Skeletal muscle tissue (tissue), 4 donors: Measurements from ENCODE around the gene ASH1L. TPM values are rescaled to one million over a fixed set of nuclear protein-coding genes. Genes with fewer than 3 reads are reported as not detected.

Experiments
- H3K27ac ChIP-seq: one replicate; pipeline ENCODE4 v1.7.0; 2013; ENCODE audit warnings: mild to moderate bottlenecking, low read depth, low read length, inconsistent platforms
- H3K27me3 ChIP-seq, 3 donors: one replicate each; pipeline ENCODE4 v1.7.0; 2013; ENCODE audit warnings: low read length in 3 of 3; ENCODE audit not compliant: control insufficient read depth in 3 of 3, insufficient read depth in 3 of 3
- H3K36me3 ChIP-seq, 3 donors: one replicate each; pipeline ENCODE4 v1.7.0; 2013; ENCODE audit warnings: low read length in 3 of 3; ENCODE audit not compliant: control insufficient read depth in 3 of 3, insufficient read depth in 3 of 3
- H3K4me1 ChIP-seq, 3 donors: one replicate each; pipeline ENCODE4 v1.7.0; 2013; ENCODE audit warnings: low read length in 3 of 3, mild to moderate bottlenecking in 3 of 3; ENCODE audit not compliant: control insufficient read depth in 3 of 3, insufficient read depth in 3 of 3
- H3K4me3 ChIP-seq, 3 donors: one replicate each; pipeline ENCODE4 v1.7.0; 2013; ENCODE audit warnings: low read length in 3 of 3
- H3K9ac ChIP-seq, 3 donors: one replicate each; pipeline ENCODE4 v1.7.0; 2013; ENCODE audit warnings: low read length in 3 of 3, mild to moderate bottlenecking in 3 of 3, moderate library complexity in 2 of 3, low read depth in 1 of 3
- H3K9me3 ChIP-seq, 3 donors: one replicate each; pipeline ENCODE4 v1.7.0; 2013; ENCODE audit warnings: low read length in 3 of 3; ENCODE audit not compliant: control insufficient read depth in 3 of 3
- total RNA-seq: library from RNA; depleted of rRNA; stranded (reverse); fragments of >200 nt; gene quantifications from one replicate; pipeline ENCODE4 v1.2.3, GENCODE V29; 2014
- donor health status: Osteomylitis.

Gene ASH1L
- total RNA-seq, 1 donor from 2014 or later: 35.0 TPM

DNA sequence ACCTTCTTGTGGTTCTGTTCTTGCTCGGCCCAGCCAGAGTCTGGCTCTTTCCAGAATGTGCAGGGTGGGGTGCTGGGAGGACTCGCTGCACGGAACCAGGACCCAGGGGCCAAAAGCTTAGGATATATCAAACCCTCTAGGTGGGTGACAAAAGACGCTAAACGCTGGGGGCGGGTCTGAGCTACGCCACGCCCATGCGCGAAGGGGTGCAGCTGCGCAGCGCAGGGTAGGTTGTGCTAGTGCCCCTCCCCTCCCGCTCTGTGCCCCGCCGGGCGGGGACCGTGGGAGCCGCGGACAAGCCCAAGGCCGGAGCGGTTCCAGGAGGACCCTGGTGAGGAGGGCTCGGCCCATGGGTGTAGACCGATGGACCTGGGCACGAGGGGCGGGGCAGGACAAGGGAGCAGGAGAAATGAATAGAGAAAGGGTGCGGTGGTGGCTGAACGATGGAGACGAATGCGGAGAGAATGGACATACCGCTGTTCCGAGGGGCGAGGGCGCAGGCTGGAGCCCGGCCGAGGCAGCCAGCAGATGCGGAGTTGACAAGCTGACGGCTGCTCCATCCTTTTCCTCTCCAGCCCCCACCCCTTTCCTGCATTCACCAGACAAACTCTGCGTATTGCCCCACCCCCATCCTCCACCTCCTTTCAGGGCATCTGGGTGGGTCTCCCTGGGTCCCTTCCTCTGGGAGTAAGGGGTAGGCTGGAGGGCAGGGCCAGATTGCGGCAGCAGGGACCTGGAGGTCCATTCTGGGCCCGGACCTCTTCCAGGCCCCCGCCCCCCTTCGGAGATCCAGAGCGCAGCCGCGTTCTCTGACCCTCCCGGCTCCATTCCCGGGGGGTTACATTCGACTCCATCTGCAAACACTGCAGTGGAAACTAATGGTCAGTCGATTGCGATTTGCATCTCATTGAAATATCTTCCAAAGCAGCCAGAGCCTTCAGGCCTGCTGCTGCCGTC, 241.7 kb downstream of the ASH1L start, which contains the start of gene RUSC1:
Gene RUSC1, plus strand, starts transcription at position 234 of the 957 bp plus-strand sequence. CDS start 880 bp downstream, outside the sequence.
- Histone ChIP-seq H3K9ac (peak within 1 kb of the TSS; percentile 57 to 77 (median 59)), H3K4me1 (peaks cover 32 to 48% (median 35%) of the 10 kb centered on the region in 3 donors), H3K4me3 (peak within 1 kb of the TSS; percentile 76 to 80 (median 79)), H3K27me3 (no peaks in the 10 kb centered on the region), H3K36me3 (peaks cover 8 to 13% (median 8%) of the 10 kb centered on the region in 3 donors), H3K27ac (peak within 1 kb of the TSS; percentile 89), H3K9me3 (no peaks in the 10 kb centered on the region)

DNA sequence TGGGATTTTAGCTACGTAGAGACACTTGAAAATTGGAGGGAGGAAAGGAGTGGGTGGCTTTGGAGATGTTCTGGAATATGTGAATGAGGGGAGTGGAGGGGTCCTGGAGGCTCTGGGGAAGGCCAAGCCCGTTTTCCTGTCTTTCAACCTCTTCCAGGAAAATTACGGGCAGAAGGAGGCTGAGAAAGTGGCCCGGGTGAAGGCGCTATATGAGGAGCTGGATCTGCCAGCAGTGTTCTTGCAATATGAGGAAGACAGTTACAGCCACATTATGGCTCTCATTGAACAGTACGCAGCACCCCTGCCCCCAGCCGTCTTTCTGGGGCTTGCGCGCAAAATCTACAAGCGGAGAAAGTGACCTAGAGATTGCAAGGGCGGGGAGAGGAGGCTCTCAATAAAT, 242.4 kb downstream of the ASH1L start:
- Histone ChIP-seq H3K27me3 (no peaks in the 10 kb centered on the region), H3K36me3 (peaks cover 7 to 13% (median 8%) of the 10 kb centered on the region in 3 donors), H3K27ac (peak overlapping the region; percentile 75), H3K4me1 (peaks cover 29 to 42% (median 31%) of the 10 kb centered on the region in 3 donors), H3K9me3 (no peaks in the 10 kb centered on the region), H3K4me3 (peak overlapping the region; percentile 76 to 80 (median 79)), H3K9ac (peak overlapping the region; percentile 57 to 77 (median 59))

DNA sequence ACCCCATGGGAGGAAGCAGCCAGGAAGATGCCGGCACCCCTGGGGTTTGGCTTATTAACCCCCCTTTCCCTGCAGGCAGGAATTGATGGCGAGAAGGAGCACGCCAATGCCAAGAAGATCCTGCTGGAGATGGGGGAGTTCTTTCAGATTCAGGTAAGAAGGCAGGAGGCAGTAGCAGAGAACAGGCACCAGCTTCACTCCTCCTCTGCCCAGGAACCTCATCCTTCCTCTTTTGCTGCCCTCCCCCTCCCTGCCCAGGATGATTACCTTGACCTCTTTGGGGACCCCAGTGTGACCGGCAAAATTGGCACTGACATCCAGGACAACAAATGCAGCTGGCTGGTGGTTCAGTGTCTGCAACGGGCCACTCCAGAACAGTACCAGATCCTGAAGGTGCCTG, 243.1 kb downstream of the ASH1L start:
- Histone ChIP-seq H3K4me3 (no peak overlapping the region), H3K9ac (no peak overlapping the region), H3K27ac (no peak overlapping the region), H3K9me3 (no peaks in the 10 kb centered on the region), H3K4me1 (peaks cover 23 to 35% (median 24%) of the 10 kb centered on the region in 3 donors), H3K27me3 (no peaks in the 10 kb centered on the region), H3K36me3 (peaks cover 11 to 16% (median 13%) of the 10 kb centered on the region in 3 donors)

DNA sequence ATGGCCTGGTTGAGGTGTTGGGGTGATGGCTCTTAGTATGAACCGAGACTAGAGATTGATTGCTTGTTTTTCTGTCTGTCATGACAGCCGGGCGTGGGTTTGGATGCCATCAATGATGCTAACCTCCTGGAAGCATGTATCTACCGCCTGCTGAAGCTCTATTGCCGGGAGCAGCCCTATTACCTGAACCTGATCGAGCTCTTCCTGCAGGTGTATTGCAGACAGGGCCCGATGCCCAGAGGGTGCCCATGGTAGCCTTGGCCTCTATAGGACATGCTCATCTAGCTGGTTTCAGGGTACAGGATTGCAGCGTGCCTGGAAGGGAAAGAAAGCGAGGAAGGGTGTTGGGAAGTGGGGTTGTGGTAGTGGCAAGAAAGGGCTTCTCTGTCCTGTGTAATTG, 244.5 kb downstream of the ASH1L start:
- Histone ChIP-seq H3K36me3 (peaks cover 15 to 23% (median 21%) of the 10 kb centered on the region in 3 donors), H3K27ac (no peak overlapping the region), H3K27me3 (no peaks in the 10 kb centered on the region), H3K4me1 (peaks cover 23 to 32% (median 23%) of the 10 kb centered on the region in 3 donors), H3K4me3 (no peak overlapping the region), H3K9me3 (no peaks in the 10 kb centered on the region), H3K9ac (no peak overlapping the region)

DNA sequence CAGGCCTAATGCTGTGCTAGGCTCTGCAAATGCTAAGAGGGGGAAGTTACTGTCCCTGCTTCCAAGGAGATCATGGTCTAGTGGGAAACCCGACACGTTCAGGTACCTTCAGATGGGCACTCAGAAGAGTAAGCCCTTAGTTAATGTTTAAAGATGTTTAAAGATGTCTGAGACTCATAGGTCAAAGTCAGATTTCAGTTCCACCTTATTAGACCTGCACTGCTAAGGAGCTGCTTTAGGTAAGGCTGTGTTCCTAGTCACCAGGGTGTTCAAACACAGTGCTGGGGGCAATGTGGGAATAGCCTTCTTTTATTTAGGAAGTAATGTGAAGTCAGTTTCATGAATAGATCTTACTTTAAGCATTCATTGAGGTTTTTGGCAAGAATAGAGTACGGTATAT, 245.7 kb downstream of the ASH1L start:
- Histone ChIP-seq H3K27me3 (no peaks in the 10 kb centered on the region), H3K9ac (no peak overlapping the region), H3K27ac (no peak overlapping the region), H3K4me3 (no peak overlapping the region), H3K9me3 (no peaks in the 10 kb centered on the region), H3K4me1 (peaks cover 15 to 22% (median 17%) of the 10 kb centered on the region in 3 donors), H3K36me3 (peaks cover 22 to 25% (median 23%) of the 10 kb centered on the region in 3 donors)

DNA sequence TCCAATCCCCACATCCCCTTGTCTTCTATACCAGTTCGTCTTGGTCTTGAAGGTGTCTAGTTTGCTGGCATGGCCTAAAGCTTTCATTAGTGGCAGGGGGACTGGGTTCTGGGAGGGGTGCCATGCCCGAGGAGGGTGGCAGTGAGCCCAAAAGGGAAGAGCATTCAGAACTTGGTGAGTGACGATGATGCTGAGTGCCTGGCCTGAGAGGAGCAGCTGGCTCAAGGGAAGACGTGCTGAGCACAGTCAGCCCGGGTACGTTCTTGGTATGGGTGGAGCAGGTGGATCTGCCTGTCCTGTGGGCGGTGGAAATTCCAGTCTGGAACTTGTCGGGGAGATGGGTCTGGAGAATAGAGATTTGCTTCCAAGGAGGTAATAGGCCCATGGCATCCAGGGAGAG, 249.3 kb downstream of the ASH1L start:
- Histone ChIP-seq H3K9ac (no peak overlapping the region), H3K27ac (no peak overlapping the region), H3K36me3 (peaks cover 16 to 21% (median 18%) of the 10 kb centered on the region in 3 donors), H3K27me3 (no peaks in the 10 kb centered on the region), H3K4me3 (no peak overlapping the region), H3K9me3 (no peaks in the 10 kb centered on the region), H3K4me1 (peaks cover 10 to 16% (median 11%) of the 10 kb centered on the region in 3 donors)

DNA sequence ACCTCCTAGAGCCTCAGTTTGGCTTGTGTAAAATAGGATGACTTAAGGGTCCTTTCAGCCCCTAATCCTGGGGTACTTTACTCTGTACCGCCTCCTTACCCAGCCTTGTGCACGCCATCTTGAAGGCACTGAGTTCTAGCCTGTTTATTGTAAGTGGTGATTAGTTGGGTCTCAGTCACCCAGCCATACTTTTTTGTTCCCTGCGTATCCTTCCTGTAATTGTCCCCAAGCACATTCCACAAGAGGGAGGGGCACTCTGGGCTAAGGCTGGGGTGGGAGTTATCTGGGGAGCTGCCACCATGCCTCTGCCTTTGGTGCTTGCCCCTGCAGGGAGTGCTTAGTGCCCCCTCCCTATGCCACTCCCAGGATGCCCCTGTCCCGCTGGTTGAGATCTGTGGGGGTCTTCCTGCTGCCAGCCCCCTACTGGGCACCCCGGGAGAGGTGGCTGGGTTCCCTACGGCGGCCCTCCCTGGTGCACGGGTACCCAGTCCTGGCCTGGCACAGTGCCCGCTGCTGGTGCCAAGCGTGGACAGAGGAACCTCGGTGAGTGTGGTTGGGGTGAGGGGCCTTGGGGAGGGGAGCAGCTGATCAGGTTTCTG, 253.1 kb downstream of the ASH1L start:
- Histone ChIP-seq H3K9ac (peak overlapping the region; percentile 90 to 98 (median 98)), H3K9me3 (no peaks in the 10 kb centered on the region), H3K36me3 (peaks cover 9 to 12% (median 11%) of the 10 kb centered on the region in 3 donors), H3K27me3 (no peaks in the 10 kb centered on the region), H3K4me1 (peaks cover 10 to 16% (median 16%) of the 10 kb centered on the region in 3 donors), H3K4me3 (peak overlapping the region; percentile 93 to 99 (median 98)), H3K27ac (peak overlapping the region; percentile 89)

DNA sequence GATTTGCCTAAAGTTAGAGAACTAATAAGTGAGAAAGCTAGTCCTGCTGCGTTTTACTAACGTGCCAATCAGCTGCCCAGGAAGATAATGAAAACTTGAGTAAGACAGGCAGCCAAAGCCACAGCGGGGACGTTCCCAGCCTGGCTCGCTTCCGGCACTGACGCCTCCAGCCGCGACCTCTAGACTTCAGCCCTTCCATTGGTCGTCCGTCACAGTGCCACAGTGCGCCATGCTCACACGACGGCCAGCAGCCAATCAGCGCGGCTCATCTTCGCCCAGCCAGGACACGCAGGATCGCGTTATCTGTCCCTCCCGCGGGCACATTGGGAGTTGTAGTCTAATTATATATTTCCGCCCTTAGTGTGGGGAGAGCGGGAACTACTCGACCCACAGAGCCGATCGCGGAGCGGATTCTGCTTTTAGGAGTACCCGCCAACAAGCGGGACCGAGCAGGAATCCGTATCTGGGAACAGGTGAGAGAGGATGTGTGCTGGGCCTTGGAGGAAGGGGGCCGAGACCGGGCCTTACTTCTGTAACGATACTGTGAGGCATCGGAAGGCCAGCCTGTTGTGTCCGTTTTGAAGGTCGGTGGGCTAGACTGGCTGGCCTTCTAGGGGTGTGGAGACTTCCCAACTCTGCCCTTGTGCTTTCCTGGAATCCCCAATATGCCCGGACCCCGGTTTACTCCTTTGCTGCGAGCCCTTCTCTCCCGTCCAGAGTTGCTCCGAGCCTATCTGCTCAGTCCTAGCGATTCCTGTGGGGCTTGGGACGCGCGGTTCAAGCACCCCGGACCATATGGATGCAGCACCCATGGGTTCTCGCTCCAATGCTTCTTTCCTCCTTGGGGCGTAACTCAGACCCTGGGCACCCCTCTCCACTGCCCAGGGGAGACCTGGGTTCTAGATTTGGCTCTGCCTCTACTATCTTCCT, 253.8 kb downstream of the ASH1L start, which contains the start of gene FDPS:
Gene FDPS, plus strand, starts transcription at position 374 of the 930 bp plus-strand sequence. CDS start 924 bp downstream, outside the sequence.
- no peaks in the 10 kb centered on the region for H3K27me3 ChIP-seq
- H3K36me3 ChIP-seq: peaks cover 7 to 12% (median 9%) of the 10 kb centered on the region in 3 donors

DNA sequence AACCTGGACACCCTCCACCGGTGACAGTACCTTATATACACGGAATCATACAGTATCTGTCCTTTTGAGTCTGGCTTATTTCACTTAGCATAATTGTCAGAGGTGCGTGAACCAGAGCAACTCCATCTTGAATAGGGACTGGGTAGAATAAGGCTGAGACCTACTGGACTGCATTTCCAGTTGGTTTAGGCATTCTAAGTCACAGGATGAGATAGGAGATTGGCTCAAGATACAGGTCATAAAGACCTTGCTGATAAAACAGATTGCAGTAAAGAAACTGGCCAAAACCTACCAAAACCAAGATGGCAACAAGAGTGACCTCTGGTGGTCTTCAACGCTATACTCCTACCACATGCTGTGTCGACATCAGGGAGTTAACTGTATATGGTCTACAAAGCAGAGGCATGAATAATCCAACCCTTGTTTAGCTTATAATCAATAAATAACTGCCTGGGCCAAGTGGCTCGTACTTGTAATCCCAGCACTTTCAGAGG, 255.3 kb downstream of the ASH1L start:
- Histone ChIP-seq H3K9ac (no peak overlapping the region), H3K27ac (no peak overlapping the region), H3K9me3 (no peaks in the 10 kb centered on the region), H3K36me3 (peaks cover 0 to 5% (median under 1%) of the 10 kb centered on the region in 3 donors), H3K27me3 (no peaks in the 10 kb centered on the region), H3K4me3 (no peak overlapping the region), H3K4me1 (peaks cover 10 to 16% (median 16%) of the 10 kb centered on the region in 3 donors)

More for the DNA sequence above, 253.8 kb downstream of the ASH1L start, which contains the start of gene FDPS:
- Histone ChIP-seq H3K4me1 (peaks cover 10 to 16% (median 16%) of the 10 kb centered on the region in 3 donors), H3K9ac (peak within 1 kb of the TSS; percentile 90 to 98 (median 98)), H3K9me3 (no peaks in the 10 kb centered on the region), H3K4me3 (peak within 1 kb of the TSS; percentile 93 to 99 (median 98)), H3K27ac (peak within 1 kb of the TSS; percentile 89)
